Retina (tissue), 1 donor: ENCODE results near the gene NME5.
"Not testable (repeated sequence)": the region's sequence is repeated elsewhere in the genome, so short reads cannot be mapped to it uniquely, and the experiment has no call there.

Experiments used
- DNase-seq: peaks from one replicate; pipeline ENCODE4 v3.0.0-alpha.2; 2016

Gene NME5, protein sequence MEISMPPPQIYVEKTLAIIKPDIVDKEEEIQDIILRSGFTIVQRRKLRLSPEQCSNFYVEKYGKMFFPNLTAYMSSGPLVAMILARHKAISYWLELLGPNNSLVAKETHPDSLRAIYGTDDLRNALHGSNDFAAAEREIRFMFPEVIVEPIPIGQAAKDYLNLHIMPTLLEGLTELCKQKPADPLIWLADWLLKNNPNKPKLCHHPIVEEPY

DNA sequence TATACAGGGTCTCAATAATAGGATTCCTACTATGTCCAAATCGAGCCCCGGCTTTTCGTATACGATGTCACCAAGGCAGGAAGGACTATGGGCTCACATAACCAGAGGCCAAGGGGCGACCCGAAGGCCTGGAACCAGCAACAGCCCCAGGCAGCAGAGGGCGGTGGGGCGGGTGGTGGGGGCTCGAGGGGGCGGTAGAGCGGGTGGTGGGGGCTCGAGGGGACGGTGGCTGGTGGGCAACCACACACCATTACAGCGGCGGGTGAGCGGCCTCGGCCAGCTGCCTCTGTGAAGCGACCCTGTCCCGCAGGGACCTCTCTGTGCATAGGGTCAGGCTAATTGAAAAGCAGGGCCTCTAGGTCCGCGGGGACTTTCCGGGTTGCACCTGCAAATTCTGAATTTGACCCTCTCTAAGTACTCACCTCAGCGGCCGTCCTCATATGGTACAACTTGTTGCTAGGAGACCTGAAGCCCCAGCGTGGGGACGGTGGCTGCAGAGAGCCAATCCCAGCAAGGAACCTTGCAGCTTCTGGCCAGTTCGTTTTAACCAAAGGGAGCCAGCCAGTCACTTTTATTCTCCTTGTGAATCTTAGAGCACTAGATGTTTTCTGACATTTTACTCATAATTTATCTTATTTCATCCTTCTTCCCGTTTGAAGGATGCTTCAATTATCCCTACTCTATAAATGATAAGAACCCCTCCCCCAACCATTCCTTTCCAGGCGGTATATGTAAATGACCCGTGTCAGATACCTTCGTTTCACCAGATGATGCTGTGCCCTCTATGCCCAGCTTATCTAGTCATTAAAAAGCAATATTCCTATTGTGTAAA lies at the start of gene NME5:
TSS of gene NME5 (minus strand) at position 480 of the 832 bp plus-strand sequence. CDS start 648 bp downstream, outside the sequence.
- peak; percentile 88 for DNase-seq

DNA sequence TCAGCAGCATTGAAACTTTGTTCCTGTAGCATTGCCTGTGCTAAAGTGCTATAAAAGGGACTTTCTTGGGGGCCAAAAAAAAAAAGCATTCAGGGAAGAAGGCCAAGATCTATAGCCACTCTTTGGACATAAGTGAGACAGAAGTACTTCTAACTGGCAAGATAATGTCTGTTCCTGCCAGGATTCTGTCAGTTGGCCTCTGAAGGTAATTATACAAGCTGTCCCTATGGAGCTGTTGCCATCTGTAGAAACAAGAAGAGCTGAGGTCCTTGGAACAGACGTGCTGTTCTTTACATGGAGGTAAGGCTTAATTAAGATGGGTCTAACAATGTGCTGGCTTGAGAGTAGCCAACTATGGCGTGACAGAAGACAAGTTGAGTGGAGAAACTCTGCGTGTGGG lies 49.4 kb upstream of the NME5 start:
- no peak for DNase-seq

DNA sequence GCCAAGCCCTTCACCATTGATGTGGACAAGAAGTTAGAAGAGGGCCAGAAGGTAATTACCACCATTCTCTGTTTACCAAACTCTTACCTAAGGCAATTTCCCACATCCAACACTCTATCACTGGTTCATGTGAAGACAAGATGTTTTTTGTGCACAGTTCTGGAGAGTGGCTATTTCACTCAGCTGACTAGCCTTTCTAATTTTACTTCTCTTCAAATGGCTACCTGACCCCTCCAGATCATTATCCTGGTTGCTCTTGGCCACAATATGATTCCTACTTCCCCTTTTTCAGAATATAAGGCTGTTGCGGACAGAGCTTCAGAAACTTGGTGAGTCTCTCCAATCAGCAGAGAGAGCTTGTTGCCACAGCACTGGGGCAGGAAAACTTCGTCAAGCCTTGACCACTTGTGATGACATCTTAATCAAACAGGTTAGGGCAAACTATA lies 46.8 kb upstream of the NME5 start:
- DNase-seq: no peak

DNA sequence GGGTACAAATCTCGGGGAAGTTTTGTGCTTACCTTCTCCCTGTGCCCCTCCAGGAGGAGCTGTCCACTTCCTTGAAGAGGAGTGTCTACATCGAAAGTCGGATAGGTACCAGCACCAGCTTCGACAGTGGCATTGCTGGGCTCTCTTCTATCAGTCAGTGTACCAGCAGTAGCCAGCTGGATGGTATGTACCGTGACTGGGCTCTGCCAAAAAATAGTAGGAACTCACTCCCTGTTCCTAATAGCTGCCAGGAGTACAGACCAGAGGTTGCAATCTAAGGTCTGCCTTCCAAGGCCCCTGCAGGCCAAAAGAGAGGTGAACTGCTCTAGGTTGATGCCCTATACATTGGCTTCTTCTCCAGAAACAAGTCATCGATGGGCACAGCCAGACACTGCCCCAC lies 43.6 kb upstream of the NME5 start:
- no peak for DNase-seq

DNA sequence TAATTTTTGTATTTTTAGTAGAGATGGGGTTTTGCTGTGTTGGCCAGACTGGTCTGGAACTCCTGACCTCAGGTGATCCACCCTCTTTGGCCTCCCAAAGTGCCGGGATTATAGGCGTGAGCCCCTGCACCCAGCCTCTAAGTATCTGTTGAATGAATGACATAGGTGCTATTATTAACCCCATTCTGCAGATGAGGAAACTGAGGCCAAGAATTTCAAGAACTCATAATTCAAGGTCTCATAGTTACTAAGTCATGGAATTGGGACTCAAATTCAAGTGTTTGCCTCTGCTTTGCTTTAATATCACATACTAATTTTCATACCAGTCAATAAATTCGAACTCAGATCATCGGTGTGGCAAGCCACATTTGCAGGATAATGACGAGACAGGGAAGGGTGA lies 41.6 kb upstream of the NME5 start:
- DNase-seq: no peak

DNA sequence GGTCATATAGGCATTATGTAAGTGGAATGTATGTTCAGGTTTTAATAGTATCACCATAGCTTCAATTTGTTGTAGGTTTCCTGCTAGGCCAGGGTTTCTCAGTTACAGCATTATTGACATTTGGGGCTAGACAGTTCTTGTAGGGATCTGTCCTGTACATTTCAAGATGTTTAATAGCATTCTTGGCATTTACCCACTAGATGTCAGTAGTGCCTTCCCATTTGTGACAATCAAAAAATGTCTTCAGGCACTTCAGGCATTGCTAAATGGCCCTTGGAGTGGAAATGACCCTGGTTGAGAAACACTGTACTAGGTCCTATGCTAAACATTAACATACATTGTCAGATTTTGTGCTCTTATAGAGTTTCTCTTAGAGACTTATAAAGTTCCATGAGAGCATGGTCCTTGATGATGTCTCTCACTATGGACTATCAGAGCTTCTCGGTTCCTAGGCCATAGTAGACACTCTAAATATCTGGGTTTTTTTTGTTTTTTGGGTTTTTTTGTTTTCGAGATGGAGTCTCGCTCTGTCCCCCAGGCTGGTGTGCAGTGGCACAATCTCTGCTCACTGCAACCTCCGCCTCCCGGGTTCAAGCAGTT lies 41.1 kb upstream of the NME5 start:
- peak; percentile 40 for DNase-seq

DNA sequence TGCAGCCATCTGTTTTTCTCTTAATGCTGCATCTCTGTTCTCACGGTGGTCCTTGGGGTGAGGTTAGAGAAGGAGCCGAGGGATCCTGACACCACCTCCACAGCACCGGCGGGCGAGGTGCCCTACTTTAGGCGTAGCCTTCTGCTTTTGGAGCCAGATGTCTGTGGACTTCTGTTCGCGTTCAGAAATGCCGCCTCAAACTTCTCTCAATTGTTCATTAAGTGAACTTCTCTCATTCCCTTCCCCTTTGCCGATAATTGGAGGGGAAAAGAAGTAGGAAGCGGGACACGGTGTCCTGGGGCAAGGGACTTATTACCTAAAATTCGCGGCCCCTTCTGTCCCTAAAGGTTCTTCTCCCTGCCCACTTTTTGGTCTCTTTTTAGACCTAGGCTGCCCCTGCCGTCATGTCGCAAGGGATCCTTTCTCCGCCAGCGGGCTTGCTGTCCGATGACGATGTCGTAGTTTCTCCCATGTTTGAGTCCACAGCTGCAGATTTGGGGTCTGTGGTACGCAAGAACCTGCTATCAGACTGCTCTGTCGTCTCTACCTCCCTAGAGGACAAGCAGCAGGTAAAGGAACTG lies 40.1 kb upstream of the NME5 start:
- no peak for DNase-seq

DNA sequence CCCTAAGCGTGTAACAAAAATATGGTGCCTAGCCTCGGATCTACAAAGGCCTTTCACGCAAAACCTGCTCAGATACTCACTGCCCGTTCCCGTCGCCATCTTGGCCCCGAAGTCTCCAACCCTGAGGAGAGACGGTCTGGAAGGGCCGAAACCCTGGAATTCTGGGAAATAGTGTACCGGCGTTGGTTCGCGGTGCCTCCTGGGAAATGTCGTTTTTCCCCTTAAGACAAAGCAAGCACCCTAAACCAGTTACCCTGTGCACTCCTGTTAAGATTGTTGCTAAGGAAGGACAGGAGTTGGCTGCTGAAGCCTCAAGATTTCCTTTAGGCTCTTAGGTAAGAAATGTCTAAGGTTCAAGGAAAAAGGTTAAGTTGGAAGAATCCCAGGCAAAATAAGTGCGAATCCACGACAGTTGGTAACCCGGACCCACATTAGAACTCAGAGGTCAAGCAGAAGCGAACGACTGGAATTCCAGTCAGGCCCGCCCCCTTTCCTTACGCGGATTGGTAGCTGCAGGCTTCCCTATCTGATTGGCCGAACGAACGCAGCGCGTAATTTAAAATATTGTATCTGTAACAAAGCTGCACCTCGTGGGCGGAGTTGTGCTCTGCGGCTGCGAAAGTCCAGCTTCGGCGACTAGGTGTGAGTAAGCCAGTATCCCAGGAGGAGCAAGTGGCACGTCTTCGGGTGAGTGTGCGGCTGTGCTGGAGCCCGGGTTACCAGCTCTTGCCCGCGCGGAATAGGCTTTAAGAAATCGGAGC lies 39.5 kb upstream of the NME5 start, which contains the start of the genes BRD8 and KIF20A:
TSS of gene BRD8 (minus strand) at position 115 of the 761 bp plus-strand sequence. CDS start at position 99, 16 bp downstream.
TSS of gene KIF20A (plus strand) at position 597 of the 761 bp plus-strand sequence. CDS start 569 bp downstream, outside the sequence.
- DNase-seq: peak; percentile 98

DNA sequence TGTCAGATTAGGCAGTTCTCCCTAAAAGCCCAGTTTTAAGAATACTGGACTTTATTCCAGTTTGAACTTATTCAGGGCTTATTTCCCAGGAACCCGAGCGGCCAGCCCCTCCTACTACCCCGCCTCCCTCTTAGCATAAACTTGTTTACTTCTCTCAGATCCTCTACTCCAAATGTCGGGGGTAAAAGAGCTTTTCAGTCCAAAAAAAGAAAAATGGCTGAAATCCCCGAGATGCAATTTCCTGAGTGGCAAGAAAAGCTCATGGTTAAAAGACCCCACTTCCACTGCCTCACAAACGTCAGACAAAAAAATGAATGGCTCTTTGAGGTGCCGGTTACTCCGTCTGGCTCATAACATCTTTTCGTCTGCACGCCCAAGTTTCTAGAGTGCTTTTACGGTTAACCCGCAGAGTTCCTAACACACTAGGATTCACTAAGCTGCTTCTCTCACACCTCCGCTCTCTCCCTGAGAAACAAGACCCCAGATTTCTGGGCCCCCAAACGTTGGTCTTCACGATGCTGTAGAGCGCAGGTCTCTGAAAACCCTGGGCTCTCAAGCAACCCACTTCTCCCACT lies 38.8 kb upstream of the NME5 start:
- no peak for DNase-seq

DNA sequence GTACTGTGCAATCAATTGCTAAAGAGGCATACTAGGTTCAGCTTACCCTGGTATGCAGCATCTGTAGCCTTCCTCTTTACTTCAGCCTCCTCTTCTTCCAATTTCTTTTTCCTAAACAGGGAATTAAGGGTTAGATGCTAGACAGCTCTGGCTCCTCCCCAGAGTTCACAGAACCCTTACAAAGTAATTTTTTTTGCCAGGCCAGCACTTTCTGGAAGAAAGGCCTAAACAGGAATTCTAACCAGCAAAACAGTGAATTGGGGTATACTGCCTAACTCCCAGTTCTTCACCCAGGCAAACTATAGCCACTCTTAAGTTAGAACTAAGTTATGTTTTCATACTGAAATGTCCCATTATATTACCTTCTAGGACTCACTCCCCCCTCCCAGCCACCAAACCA lies 31.1 kb upstream of the NME5 start:
- DNase-seq: no peak

DNA sequence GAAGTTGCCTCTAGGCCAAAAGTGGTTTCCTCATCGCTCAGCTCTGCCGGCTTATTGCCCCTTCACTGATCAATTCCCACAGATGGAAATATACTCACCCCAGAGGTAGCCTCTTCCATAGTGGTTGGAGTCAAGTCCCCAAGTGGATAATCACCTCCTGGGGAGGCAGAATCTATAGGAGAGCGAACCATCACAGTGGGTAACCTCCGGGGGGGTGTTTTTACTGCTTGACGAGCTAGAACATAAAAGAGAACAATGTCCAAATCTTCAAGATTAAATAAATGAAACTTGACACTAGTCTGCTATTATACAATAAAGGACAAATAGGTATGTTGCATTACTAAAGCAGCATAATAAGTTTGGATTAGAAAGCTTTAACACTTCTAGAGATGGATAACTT lies 29.9 kb upstream of the NME5 start:
- DNase-seq: no peak

DNA sequence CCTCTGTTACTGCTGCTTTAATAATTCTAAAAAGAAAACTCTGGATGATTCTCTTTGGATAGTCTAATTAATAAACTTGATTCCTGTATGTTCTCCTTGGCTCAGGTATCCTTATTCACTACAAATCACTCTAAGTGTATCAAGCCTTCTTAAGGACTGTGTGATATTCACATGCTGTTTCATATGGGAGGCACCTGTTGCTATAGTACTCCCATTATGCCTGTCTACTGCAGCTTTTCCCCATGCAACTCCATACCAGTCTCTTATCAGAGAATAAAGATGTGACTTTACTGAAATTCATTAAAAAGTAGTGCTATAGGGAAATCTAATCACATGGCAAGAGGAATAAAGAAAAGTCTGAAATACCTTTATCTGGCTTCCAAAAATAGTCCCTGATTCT lies 24.5 kb upstream of the NME5 start:
- DNase-seq: no peak

DNA sequence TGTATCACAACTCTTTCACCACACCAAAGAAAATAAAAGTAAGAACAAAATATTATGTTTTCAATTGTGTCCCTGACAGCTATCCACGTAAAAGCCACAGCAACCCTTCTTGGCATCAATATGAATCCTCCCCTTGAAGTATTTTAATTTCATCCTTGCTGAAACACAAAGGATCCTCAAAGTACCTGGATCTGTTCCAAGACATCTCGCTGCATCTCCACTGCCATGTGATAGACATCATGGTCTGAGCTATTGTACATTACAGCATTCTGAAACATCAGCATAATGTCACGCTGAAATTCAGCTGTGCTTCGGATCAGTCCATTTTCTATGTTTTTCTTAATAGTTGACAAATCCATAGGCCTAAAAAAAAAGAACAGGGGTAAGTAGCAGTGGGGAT lies 21.5 kb upstream of the NME5 start:
- no peak for DNase-seq

DNA sequence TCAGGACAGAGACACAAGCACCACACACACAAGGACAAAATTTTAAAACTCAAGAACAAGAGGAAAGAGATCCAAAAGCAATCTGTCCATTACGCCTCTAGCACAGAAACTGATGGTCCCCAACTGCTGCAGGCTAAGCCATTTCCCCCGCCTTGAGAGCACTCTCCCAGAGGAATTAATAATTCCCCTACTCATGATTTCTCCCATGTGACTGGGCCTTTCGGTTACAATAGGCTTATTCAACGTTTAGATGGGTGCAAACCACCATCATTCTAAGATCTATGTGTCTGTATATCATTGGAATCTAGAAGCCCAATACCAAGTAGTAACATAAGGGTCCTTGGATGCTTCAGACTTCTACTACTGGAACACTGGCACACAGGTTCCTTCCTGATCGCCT lies 20.4 kb upstream of the NME5 start:
- DNase-seq: no peak

DNA sequence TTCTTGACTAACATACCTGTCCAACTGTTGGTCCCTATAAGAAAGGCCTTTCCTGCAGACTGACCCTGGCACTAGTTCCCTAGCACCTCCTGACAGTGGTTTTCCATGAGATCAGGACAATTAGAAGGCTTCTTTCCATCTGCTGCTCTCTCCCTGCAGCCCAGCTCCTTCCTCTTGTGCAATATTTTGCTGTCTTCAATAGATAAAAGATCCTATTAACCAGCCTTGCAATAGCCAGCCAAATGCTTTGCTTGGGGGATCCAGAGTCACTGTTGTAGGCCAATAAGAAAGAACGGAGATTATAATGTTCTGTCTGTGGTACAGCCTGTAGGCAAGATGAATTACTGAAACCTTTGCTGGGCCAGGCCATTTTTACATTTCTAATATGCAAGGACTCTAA lies 18.4 kb upstream of the NME5 start:
- DNase-seq: no peak

DNA sequence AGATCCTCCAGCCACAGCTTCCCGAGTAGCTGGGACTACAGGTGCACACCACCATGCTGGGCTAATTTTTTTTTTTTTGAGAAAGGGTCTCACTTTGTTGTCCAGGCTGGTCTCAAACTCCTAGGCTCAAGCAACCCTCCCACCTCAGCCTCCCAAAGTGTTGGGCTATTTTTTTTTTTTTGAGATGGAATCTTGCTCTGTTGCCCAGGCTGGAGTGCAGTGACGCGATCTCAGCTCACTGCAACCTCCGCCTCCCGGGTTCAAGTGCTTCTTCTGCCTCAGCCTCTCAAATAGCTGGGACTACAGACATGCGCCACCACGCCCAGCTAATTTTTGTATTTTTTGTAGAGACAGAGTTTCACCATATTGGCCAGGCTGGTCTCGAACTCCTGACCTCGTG lies 16.7 kb upstream of the NME5 start:
- DNase-seq: not testable (repeated sequence)

DNA sequence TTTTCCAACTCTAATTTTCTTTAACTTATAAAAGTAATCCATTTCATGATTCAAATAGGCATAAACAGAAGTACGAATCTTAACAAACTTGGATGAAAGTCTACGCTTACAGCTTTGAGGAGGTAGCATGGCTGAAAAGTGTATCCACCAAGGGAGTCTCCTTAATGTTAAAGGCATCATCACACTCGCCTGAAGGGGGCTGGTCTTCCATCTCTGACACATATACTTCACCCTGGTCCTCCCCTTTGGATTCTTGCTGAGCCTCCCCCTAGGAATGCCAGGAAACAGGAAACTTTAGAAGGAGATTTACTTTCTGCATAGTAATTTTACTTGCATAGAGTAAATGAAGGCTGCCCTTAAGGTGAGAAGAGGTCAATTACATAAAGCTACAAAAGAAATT lies 10.3 kb upstream of the NME5 start:
- DNase-seq: no peak

DNA sequence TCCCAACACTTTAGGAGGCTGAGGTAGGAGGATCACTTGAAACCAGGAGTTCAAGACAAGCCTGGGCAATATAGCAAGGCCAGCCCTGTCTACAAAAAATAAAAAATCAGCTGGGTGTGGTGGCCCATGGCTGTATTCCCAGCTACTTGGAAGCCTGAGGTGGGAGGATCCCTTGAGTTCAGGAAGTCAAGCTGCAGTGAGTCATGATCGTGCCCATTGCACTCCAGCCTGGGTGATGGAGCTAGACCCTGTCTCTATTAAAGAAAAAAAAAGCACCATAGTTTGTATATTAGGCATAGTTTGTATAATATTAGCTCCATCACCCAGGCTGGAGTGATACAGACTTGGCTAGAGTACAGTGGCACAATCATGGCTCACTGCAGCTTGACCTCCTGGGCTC lies 9.6 kb upstream of the NME5 start:
- DNase-seq: no peak

DNA sequence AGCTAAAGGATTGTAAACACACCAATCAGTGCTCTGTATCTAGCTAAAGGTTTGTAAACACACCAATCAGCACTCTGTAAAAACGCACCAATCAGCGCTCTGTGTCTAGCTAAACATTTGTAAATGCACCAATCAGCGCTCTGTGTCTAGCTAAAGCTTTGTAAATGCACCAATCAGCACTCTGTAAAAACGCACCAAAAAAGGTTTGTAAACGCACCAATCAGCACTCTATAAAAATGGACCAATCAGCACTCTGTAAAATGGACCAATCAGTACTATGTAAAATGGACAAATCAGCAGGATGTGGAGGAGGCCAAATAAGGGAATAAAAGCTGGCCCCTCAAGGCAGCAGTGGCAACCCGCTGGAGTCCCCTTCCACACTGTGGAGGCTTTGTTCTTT lies 4.3 kb upstream of the NME5 start:
- not testable (repeated sequence) for DNase-seq

DNA sequence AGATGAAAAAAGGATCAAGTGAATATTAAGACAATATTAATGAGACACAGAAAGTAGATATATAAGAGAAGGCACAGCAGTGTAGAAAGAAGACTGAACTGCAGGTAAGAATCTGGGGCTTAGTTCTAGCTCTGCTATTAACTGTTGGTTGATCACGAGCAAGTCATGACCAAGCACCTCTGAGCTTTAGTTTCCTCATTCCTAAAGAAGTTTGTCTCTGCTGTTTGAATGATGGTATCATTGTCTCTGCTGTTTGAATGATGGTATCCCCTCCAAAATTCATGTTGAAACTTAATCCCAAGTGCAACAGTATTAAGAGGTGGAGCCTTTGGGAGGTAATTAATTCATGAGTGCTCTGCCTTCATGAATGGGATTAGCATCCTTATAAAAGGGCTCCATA lies 2.5 kb upstream of the NME5 start:
- DNase-seq: no peak

DNA sequence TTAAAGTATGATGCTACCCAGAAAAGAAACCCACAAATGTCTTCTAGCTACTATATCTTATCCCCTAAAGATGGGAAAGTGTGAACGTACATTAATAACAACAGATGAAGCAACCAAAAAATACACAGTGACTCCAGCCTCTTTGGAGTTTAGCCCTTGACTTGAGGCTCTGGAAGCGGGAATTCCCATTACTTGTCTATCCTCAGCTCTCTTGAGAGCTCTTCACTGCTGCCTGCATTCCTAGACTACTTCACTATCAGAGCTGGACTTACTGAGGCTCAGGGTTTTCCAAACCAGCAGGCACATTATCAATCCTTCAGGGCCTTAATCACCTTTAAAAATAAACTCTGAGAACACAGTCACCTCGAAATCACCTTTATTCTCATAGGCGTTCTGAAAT lies 1.0 kb upstream of the NME5 start:
- no peak for DNase-seq

DNA sequence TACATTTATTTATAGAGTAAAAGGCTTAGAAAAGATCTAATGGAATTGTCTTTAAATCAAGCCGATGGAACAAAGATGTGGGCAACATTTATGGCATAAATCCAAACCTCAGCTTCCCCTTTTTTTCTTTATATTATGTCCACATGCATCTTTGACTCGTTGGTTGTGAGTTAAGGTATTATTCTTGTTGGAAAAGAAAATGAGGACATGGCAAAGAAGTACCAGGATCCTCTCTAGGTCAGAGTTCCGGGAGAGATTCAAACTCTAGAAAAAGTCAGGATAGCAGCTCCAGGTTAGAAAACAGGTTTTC lies 508 bp upstream of the NME5 start:
- DNase-seq: no peak

DNA sequence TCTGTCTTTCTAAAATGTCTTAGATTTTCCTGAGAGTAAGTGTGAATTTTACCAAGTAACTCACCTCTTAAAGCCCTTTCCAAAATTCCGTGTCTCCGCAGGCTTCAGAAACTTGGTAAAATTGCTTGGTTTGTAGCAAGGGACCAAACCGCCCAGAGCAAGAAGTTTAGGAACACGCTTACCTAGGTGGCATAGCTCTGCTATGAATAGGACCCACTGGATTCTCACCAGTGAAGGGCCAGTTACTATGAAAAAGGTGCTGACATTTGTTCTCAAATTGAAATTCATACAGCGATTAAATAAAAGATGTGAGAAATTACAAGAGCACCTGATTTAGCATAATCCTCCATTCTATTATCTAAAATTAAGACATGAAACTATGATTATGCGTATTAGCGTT lies 6.7 kb downstream of the NME5 start:
- no peak for DNase-seq
